Gastroesophageal sphincter (tissue), 4 donors: ENCODE data around the gene HK2. TPM values are rescaled to one million over a fixed set of nuclear protein-coding genes. Genes with fewer than 3 reads are reported as not detected.

Experiments
- ATAC-seq: fragments of 150-250 bp; one replicate; pipeline ENCODE4 v1.9.1; 2016; ENCODE audit warnings: mild to moderate bottlenecking, moderate library complexity
- H3K27ac ChIP-seq, 4 donors: fragments of 200-600 bp; sonication (generic) in 3 of 4; 1 replicate in 3 of 4; 2 replicates in 1 of 4; pipeline ENCODE4 v1.5.1; 2016 to 2019
- H3K27me3 ChIP-seq: fragments of 200-600 bp; sonication (generic); one replicate; pipeline ENCODE4 v1.5.1; 2019
- H3K36me3 ChIP-seq, 2 donors: fragments of 200-600 bp; sonication (generic); one replicate each; pipeline ENCODE4 v1.5.1; 2019; ENCODE audit warnings: control low read depth in 1 of 2
- H3K4me1 ChIP-seq, 3 donors: fragments of 200-600 bp; sonication (generic); 1 replicate in 2 of 3; 2 replicates in 1 of 3; pipeline ENCODE4 v1.5.1; 2016 to 2019; ENCODE audit warnings: control low read depth in 2 of 3
- H3K4me3 ChIP-seq, 2 donors: fragments of 200-600 bp; sonication (generic); one replicate each; pipeline ENCODE4 v1.5.1; 2019; ENCODE audit warnings: mild to moderate bottlenecking in 1 of 2, moderate library complexity in 1 of 2
- H3K9me3 ChIP-seq, 3 donors: fragments of 200-600 bp; sonication (generic); one replicate each; pipeline ENCODE4 v1.5.1; 2017 to 2019; ENCODE audit warnings: control low read depth in 2 of 3
- EP300 ChIP-seq: sonication (generic); formaldehyde crosslinking; IDR thresholded peaks from one replicate; pipeline ENCODE4 v1.6.1; 2017; ENCODE audit warnings: antibody characterized with exemption, mild to moderate bottlenecking
- POLR2A ChIP-seq, 2 donors: fragments of 450-650 bp; IDR thresholded peaks; one replicate each; pipeline ENCODE4 v1.6.1; 2017; ENCODE audit warnings: antibody characterized with exemption in 2 of 2, mild to moderate bottlenecking in 2 of 2, moderate library complexity in 1 of 2
- POLR2AphosphoS5 ChIP-seq: sonication (generic); formaldehyde crosslinking; IDR thresholded peaks from one replicate; pipeline ENCODE4 v1.6.1; 2017; ENCODE audit warnings: antibody characterized with exemption
- WGBS, 2 donors: methylation state at CpG; one replicate each; pipeline ENCODE4 v1.1.5; 2018; ENCODE audit warnings: low coverage in 1 of 2; 5-methylcytosine and 5-hydroxymethylcytosine counted together
- total RNA-seq, 4 donors: library from RNA; depleted of rRNA; stranded (reverse); fragments of >200 nt; gene quantifications; one replicate each; pipeline ENCODE4 v1.1.0, GENCODE V29; 2016
- TF ChIP-seq, protein P1 (sequence below), 4 experiments: fragments of 200-600 bp in 2 of 4; fragments of 450-650 bp in 2 of 4; sonication (generic) in 1 of 4; IDR thresholded peaks; one replicate each; pipeline ENCODE4 v1.5.1; 2017 to 2019; ENCODE audit warnings: antibody characterized with exemption in 4 of 4, mild to moderate bottlenecking in 2 of 4, moderate library complexity in 2 of 4

The HK2 gene
- total RNA-seq, 4 donors from 2014 or later, result 0.82 to 6.1 (median 2.1) TPM

DNA sequence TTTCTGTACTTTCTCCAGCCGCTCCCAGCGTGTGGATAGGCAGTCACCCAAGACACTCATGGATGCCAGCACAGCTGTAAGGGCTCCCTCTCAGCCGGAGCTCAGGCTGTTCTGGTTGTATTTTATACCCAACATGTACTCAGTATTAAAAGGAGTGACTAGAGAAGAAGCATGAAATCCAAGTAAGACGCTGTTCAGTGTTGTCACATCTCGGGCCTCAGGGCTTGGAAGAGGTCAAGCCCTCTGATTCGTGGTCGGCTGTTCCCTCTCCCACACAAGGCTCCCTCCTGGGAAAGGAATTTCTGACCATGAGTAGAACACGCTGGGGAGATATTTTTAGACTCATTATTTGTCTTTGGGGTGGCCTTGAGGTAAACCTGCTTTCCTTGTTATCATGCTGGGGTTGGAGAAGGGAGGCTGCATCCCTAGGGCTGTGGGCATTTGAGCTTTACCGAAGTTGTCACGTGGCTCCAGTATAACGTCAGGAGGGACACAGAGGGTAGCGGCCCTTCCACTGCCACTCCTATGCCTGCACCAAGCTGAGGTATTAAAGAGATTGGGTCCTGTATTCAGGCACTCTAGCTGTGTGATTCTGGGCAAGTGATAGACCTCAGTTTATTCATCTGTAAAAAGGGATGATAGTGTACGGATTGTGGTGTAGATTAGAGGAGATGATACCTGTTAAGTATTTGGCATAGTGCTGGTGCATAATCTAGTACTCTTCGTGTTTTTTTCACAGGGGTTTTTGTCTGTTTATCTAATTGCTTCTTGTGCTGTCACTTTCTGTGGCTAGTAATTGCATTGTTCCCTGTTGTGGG, 34.1 kb downstream of the HK2 start:
- TF ChIP-seq EP300, result no peak
- TF ChIP-seq, protein P1, sequence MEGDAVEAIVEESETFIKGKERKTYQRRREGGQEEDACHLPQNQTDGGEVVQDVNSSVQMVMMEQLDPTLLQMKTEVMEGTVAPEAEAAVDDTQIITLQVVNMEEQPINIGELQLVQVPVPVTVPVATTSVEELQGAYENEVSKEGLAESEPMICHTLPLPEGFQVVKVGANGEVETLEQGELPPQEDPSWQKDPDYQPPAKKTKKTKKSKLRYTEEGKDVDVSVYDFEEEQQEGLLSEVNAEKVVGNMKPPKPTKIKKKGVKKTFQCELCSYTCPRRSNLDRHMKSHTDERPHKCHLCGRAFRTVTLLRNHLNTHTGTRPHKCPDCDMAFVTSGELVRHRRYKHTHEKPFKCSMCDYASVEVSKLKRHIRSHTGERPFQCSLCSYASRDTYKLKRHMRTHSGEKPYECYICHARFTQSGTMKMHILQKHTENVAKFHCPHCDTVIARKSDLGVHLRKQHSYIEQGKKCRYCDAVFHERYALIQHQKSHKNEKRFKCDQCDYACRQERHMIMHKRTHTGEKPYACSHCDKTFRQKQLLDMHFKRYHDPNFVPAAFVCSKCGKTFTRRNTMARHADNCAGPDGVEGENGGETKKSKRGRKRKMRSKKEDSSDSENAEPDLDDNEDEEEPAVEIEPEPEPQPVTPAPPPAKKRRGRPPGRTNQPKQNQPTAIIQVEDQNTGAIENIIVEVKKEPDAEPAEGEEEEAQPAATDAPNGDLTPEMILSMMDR (IDR thresholded peaks at IDR 0.05), result no peak
- no peak for TF ChIP-seq POLR2A (IDR thresholded peaks at IDR 0.05)
- TF ChIP-seq POLR2AphosphoS5, result no peak
- Histone ChIP-seq H3K27me3 (no peaks in the 10 kb centered on the region), H3K36me3 (no peaks in the 10 kb centered on the region), H3K27ac (peak overlapping the region; percentile 30 to 75 (median 68)), H3K4me1 (peaks cover 0 to 17% (median 3%) of the 10 kb centered on the region in 3 donors), H3K9me3 (no peaks in the 10 kb centered on the region), H3K4me3 (no peak overlapping the region)
- WGBS, 2 donors, result 34 to 40% methylated on average over 1 to 11 of the region's 14 CpGs
- ATAC-seq, result peak; percentile 48

DNA sequence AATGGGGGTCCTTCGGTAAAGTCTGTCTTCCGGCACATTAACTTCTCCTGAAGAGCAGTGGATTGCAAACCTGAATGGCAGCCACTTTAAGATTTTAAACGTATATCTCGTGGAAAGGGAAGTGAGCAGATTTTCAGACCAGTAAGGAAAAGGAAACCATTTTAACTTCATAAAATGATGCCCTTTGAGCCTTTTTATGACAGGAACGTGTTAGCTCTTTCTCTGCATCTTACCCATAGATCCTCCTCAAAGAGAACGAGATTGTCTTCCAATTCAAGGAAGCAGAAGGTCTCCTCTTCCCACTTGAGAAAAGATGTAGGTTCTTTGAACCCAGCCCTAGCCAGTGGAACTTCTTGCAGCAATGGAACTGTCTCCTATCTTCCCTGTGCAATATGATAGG, 35.6 kb downstream of the HK2 start:
- TF ChIP-seq EP300 (no peak), POLR2A (IDR thresholded peaks at IDR 0.05) (no peak), POLR2AphosphoS5 (no peak)
- TF ChIP-seq, protein P1 (IDR thresholded peaks at IDR 0.05), result no peak
- Histone ChIP-seq H3K27me3 (no peaks in the 10 kb centered on the region), H3K27ac (no peak overlapping the region), H3K4me3 (no peak overlapping the region), H3K4me1 (peaks cover 0 to 22% (median 3%) of the 10 kb centered on the region in 3 donors), H3K36me3 (no peaks in the 10 kb centered on the region), H3K9me3 (no peaks in the 10 kb centered on the region)
- 76 to 96% methylated on average over 6 of the region's 6 CpGs for WGBS, 2 donors
- ATAC-seq, result no peak

DNA sequence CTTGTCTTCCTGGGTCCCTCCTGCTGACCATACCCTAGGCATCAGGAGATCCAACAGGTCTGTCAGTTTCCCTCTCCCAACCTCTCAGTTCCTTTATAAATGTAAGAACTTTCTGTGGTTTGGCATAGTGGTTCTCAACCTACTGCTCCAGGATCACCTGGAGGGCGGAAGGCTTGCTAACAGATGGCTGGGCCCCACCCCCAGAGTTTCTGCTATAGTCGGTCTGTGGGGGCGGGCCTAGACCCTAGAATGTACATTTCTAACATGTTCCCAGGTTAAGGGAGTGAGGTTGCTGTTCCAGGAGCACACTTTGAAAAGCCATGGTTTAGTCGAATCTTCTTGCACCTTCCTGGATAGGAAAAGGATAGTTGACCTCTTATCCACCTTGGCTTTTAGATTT, 37.0 kb downstream of the HK2 start:
- Histone ChIP-seq H3K4me3 (no peak overlapping the region), H3K36me3 (no peaks in the 10 kb centered on the region), H3K9me3 (no peaks in the 10 kb centered on the region), H3K27ac (no peak overlapping the region), H3K4me1 (peaks cover 0 to 34% (median 7%) of the 10 kb centered on the region in 3 donors), H3K27me3 (no peaks in the 10 kb centered on the region)
- WGBS, 2 donors, result 85% methylated on average over 4 of the region's 4 CpGs; no CpG with 5 or more reads in 1 of the 2 donors
- no peak for ATAC-seq
- TF ChIP-seq, protein P1 (IDR thresholded peaks at IDR 0.05), result no peak
- no peak for TF ChIP-seq POLR2A (IDR thresholded peaks at IDR 0.05)
- no peak for TF ChIP-seq POLR2AphosphoS5
- TF ChIP-seq EP300, result no peak

DNA sequence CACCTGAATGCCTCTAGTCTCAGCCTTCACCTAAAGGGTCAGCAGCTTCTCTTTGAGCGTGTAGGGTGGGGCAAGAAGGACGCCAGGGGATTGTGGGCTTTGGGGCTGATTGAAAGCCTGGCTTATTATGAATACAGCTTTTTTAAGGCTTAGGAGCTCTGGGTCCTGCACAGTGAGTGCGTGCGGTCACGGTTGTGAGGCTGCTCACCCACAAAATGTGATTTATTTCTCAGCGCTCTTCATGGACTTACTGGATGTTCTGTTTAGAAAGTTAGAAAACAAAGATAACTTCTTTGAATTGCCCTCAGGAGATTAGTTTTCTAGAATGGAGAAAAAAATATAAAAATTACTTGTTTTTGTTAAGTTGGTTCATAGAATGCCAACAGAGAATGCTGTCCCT, 37.5 kb downstream of the HK2 start:
- H3K27ac ChIP-seq, result no peak overlapping the region
- no peaks in the 10 kb centered on the region for H3K27me3 ChIP-seq
- no peaks in the 10 kb centered on the region for H3K9me3 ChIP-seq
- TF ChIP-seq POLR2A (IDR thresholded peaks at IDR 0.05), result no peak
- TF ChIP-seq, protein P1 (IDR thresholded peaks at IDR 0.05), result no peak
- no peak for TF ChIP-seq POLR2AphosphoS5
- no peak for TF ChIP-seq EP300
- ATAC-seq, result no peak
- H3K4me1 ChIP-seq, result peaks cover 0 to 38% (median 10%) of the 10 kb centered on the region in 3 donors
- no peak overlapping the region for H3K4me3 ChIP-seq
- 92% methylated on average over 6 of the region's 6 CpGs; no CpG with 5 or more reads in 1 of the 2 donors for WGBS, 2 donors
- H3K36me3 ChIP-seq, result no peaks in the 10 kb centered on the region

DNA sequence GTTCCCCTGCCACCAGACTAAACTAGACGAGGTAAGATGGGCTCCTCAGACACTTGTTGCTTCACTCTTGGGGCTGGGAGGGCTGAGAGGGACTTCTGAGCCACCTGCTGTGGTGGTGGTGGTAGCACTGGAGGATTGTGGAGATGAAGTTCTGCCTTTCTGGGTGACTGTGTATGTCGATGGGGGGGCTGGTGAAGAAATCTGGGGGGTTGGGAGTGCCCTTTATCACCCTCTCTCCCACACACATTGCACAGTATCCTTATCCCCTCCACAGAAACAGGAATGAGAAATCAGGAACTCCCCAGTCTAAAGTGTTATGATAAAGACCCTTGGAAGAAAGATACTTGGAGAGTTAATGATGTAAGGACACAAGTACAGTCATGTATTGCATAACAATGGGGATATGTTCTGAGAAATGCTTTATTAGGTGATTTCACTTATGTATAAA, 38.5 kb downstream of the HK2 start:
- TF ChIP-seq POLR2AphosphoS5 (no peak), EP300 (no peak), POLR2A (IDR thresholded peaks at IDR 0.05) (no peak)
- TF ChIP-seq, protein P1 (IDR thresholded peaks at IDR 0.05), result no peak
- H3K4me1 ChIP-seq, result peaks cover 0 to 35% (median 10%) of the 10 kb centered on the region in 3 donors
- peaks cover 0 to 6% of the 10 kb centered on the region in 2 donors for H3K36me3 ChIP-seq
- H3K27ac ChIP-seq, result no peak overlapping the region
- H3K4me3 ChIP-seq, result no peak overlapping the region
- 67% methylated on average over 1 of the region's 2 CpGs; no CpG with 5 or more reads in 1 of the 2 donors for WGBS, 2 donors
- ATAC-seq, result no peak
- H3K27me3 ChIP-seq, result no peaks in the 10 kb centered on the region
- no peaks in the 10 kb centered on the region for H3K9me3 ChIP-seq
